Measurements from ENCODE around the gene SMPD1.

- TF ChIP-seq CTCF (IDR thresholded peaks at IDR 0.05; ENCODE audit: borderline replicate concordance, extremely low read depth, low read length, poor library complexity, severe bottlenecking) (no peak), EZH2 (IDR thresholded peaks at IDR 0.05; ENCODE audit: borderline replicate concordance, low read depth, low read length, severe bottlenecking) (no peak)
Observed at GRCh38 chr11:6378640-6378989, 11.7 kb upstream of the SMPD1 start.
